DMS 273 (cell line): ENCODE measurements around the gene ZBTB32.

Experiments
- DNase-seq: peaks from one replicate; lab custom pipeline; 2025; ENCODE audit not compliant: unreplicated experiment; lab: John Stamatoyannopoulos, UW

ZBTB32 gene

GRCh38 chr19:35734273-35734672, 29.9 kb downstream of the ZBTB32 start:
- DNase-seq, result no peak

DNA sequence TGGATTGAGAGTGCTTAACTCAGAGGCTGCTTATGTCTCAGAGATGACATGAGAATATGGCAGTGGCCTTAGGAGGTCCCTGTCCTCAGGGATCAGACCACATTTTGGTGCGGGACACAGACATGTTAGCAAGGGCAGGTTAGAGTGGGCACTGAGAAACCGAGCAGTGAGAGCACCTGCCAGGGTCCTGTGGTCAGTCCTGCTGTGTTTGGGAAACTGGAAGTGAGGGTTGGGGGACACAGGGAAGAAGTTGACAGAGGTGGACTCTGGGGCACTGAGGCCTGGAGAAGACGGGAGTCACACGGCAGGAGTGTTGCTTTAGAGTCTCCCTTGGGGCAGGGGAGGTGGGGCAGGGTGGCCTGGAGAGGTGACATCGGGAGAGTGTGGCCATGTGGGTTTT, 30.5 kb downstream of the ZBTB32 start:
- no peak for DNase-seq

DNA sequence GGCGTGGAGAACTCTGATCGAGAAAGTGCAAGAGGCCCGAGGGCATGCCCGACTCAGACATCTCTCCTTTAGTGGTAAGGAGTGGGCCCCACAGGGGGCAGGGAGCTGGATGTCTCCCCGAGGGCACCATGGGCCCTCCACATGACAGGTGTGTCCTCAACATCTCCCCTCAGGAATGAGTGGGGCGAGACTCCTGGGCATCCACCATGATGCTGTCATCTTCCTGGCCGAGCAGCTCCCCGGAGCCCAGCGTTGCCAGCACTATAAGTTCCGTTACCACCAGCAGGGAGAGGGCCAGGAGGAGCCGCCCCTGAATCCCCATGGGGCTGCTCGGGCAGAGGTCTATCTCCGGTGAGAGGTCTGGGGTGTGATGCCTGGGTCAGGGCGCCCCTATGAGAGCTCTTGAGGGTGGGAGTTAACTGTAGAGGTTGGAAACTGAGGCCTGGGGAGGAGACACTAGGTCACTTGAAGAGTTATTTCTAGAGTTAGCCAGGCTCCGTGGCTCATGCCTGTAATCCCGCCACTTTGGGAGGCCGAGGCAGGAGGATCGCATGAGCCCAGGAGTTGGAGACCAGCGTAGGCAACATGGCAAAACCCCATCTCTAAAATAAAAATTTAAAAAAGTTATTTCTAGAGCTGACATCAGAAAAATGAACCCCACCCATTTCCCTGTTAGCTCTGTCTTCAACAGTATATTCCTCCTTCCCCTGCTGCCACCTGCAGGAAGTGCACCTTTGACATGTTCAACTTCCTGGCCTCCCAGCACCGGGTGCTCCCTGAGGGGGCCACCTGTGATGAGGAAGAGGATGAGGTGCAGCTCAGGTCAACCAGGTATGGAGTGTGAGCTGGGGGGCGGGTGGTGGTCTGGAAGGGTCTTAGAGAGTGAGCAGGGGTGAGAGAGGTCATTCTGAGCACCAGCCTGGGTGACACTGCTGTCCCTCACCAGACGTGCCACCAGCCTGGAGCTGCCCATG, 32.8 kb downstream of the ZBTB32 start:
- DNase-seq, result peak; percentile 42

- DNase-seq, result no peak
These were observed 33.9 kb downstream of the ZBTB32 start for GRCh38 chr19:35738021-35738886.

DNA sequence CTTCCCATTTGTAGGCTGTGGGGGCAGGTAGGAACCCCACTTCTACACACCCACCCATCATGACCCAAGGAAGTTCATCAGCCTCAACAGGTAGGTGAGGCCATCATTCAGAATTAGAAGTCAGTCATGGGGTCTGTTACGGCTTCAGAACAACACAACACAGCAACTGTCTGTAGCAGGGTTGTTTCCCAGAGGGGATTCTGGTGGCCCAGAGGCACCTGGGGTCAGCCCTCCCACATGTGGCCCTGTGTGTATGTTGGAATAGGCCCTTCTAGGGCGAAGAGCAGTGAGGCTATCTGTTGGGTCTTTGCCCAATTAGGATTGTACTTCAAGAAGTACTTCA, 34.5 kb downstream of the ZBTB32 start:
- DNase-seq, result no peak

DNA sequence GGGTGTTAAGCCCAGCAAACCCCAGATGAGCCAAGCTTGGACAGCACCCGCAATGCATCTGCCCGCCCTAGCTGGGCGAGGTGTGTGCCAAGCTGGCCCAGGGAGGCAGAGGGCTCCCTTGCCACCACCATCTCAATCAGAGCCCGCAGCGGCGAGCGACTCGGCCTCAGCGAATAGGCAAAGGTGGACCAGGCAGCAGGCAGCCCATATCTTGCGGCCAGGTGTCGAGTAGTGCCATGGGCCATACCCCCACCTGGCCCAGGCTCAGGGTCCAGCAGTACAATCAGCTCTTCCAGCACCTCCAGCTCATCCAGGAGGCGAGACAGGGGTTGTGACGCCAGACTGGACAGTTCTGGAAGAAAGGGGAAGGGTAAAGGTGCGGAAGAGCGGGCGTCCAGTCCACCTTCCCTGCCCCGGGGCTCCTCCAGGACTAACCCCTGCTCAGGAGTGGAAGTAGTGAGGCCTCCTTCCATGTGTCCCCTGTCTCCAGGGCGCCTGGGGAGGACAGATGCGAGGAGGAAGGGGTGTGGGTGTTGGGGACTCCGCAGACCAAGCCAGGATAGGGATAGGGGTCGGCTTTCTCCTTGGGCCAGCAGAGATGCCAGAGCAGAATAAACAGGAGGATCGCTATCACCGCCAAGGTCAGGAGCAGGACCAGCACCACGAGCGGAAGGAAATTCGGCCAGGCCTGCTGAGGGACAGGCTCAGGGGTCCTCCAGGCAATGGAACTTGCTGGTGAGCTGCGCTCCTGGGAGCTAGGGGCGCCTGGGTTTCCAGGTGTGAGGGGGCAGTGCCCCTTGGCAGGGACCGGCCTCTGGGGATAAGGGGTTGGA, 35.1 kb downstream of the ZBTB32 start:
- DNase-seq, result peak; percentile 24

DNA sequence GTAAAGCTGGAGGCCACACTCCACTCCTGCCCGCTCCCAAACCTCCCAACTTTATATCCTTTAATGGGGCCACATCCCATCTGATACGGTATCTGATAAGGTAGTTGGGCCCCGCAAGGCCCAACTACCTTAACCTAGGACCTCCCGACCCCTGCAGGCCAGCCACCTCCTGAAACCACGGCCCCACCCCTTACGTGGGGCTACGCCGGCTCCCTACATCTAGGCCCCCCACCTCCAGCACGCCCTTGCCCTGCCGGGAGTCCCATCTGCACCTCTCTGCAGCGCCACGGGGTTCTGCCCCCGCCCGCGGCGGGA, 35.7 kb downstream of the ZBTB32 start:
- no peak for DNase-seq

DNA sequence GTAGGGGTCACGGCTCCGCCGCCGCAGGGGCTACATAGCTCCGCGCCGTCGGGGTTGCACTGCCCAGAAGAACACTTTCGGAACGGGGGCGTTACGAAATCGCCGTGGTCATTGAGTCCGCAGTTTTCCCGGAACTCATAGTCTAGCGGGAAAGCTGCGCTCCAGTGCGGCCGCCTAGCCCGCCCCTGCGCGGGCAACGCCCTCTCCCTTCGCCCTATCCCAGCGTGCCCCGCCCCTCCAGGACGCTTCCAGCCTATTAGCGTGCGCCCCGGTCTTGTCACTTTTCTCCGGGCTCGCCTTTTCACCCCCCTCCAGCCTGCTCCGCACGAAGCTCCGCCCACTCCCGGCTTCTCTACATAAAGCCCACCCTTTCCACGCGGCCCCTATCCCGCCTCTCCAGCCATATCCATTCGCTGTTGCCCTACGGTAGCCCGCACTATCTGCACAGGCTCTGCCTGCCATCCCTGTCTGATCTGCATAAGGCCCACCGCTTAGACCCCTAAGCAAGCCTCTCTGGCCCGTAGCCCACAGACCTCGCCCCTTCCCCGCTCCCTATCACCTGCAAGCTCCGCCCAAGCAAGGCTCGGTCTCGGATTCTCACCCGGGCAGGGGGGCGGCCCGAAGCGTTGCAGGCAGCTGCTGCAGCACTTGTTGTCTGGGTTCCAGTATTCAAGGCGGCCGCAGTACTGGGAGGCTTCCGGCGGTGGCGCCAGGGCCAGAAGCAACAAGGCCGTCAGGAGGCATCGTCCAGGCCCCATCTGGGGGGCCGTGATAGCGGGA, 36.3 kb downstream of the ZBTB32 start:
- DNase-seq, result peak; percentile 99

DNA sequence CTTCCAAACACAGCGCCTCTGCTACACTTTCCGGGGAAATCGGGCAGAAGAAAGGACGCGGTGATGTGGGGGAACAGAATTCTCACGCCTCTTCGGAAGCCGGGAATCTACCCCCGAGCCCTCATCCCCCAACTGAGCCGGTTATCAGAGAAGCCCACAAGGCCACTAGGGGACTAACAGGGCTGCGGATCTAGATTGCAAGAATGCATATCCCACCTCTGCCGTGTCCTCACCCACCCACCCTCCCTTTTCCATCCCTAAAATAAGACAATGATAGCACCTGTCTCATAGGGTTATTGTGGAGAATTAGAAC, 36.8 kb downstream of the ZBTB32 start:
- DNase-seq, result no peak

GRCh38 chr19:35742121-35742724, 37.9 kb downstream of the ZBTB32 start, which contains the start of gene IGFLR1:
TSS of gene IGFLR1 (minus strand) at chr19:35742452. CDS start at chr19:35741180, 1,272 bp downstream.
- DNase-seq, result no peak

DNA sequence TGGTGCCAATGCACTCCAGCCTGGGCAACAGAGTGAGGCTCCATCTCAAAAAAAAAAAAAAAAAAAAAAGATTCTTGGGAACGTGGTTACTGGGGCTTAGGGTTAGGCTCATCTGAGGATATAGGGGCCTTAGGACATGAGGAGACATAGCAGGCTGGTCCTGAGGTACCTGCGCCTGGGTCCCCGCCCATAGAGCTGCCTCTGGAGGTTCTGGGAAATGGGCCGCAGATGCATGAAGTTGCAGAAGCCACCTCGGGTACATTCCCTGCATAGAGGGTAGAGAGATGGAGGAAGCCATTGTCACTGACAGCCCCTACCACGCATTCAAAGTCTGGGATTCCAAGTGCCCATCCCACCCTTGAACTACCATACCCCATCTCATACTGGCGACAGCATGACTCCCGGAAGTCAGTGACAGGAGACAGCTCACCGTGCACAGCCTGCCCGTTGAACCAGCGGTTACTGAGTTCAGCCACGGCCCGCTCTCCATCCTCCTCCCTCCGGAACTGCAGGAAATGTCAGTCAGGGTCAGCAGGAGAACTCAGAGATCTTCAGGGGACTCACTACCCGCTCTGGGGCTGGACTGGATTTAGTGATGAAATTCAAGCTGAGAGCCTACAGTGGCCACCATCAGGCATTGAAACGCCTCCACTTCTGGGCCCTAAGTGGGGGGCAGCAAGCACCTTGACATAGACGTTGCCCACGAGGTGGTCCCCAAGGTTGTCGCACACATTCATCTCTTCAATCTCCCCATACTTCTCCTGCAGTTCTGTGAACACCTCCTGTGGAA, 39.5 kb downstream of the ZBTB32 start:
- DNase-seq, result no peak

- peak; percentile 99 for DNase-seq
These were observed 40.3 kb downstream of the ZBTB32 start for GRCh38 chr19:35744430-35745327.

GRCh38 chr19:35745328-35746086, 41.1 kb downstream of the ZBTB32 start, which contains the start of the genes PSENEN and U2AF1L4:
TSS of gene PSENEN (plus strand) at chr19:35745651. CDS start at chr19:35745931, 280 bp downstream.
TSS of gene U2AF1L4 (minus strand) at chr19:35745418. CDS start at chr19:35745391, 27 bp downstream.
- peak; percentile 100 for DNase-seq

DNA sequence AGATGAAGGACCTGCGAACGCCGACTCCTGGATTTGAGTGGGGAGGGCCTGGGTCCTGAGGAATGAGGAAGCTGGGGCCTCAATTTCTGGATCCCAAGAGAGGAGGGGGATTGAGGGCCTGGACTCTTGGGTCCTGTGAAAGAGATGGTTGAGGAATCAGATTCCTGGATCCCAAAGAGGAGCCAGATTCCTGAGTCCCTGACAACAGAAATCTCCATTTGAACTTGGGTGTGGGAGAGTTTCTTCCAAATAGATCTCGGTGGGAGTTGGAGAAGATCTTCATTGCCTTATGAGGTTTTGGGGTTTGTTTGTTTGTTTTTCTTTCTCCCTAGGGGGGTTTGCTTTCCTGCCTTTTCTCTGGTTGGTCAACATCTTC, 41.7 kb downstream of the ZBTB32 start:
- DNase-seq, result no peak

GRCh38 chr19:35746531-35746930, 42.2 kb downstream of the ZBTB32 start:
- no peak for DNase-seq

DNA sequence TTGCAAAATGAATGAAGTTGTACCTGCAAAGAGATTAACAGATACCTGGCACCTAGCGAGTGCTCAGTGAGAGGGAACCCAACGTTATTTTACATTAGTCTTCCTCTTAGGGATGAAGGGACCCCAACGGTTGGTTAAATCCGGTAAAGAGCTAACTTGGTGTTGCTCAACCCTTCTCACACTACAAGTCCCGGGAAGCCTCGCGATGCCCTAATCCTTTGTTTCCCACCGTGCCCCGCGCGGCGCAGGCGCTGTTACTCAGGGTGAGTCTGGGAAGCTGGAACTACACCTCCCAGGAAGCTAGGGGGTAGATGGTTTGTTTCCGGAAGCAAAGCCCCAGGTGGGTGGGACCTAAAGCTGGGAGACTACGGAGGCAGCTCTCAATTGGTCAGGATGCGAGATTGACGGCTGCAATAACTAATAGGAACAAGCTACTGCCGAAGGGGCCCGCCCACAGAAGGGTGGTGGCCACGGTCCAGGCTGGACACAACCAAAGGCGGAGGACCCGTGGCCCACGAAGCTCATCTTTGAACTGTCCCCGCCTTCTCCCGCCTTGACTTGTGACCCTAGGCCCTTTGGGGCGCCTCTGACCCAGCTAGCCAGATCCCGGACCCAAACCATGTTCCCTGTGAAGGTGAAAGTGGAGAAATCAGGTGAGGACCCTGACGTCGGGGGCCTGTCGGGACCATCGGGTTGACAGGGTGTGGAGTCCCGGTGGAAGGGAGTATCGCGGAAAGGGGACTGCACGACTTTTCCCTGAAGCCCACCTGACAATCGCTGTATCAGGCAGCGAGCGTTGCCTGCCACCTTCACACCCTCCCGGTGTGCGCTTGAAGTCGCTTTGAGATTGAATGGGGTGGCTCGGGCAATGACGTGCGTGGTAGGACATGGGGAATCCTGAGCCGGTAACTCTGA, 44.0 kb downstream of the ZBTB32 start, which contains the start of gene LIN37:
TSS of gene LIN37 (plus strand) at position 471 of the 915 bp plus-strand sequence. CDS start at position 620, 149 bp downstream.
- peak; percentile 100 for DNase-seq
